HG03095 (cell line): ENCODE data around the gene HSPA1L.

Experiments
- ATAC-seq: cut with Tn5 transposase; IDR thresholded peaks from one replicate; pipeline ENCODE4 v1.9.1; 2021; ENCODE audit warnings: moderate library complexity; ENCODE audit not compliant: unreplicated experiment

HSPA1L gene

DNA sequence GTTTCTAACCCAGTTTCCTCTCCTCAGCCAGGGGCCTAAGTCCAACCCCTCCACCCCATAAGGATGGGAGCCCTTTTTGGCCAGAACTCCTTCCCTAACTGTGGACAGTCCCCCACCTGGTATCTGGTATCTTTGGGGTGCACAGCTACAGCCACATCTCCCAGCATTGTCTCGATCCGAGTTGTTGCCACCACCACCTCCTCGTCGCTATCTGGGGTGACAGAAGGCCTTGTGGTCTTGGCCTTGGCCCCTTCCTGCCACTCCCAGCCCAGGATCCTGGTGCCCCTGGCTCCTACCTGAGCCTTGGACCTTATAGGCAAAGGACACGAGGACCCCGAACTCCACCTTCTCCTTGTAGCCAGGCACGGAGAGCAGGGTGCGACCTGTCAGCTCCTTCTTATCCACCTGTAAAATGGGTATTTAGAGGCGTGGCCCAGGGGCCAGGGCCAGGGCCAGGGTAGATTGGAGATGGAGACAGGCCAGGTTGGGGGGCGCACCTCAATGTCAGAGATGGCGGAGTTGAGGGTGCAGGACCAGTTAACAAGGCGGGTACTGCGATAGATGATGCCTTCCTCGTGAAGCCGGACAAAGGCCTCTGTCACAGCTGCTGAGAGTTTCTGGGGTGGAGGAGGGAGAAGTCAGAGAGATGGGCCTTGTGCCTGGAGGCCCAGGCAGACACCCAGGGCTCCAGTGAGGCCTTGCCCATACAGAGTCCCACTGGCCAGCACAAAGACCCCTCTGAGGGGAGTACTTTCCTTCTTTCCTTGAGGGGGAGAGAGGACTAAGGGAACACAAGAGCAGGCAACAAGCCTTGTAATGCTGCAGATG is 30.8 kb downstream of the HSPA1L start:
- ATAC-seq, result no peak

DNA sequence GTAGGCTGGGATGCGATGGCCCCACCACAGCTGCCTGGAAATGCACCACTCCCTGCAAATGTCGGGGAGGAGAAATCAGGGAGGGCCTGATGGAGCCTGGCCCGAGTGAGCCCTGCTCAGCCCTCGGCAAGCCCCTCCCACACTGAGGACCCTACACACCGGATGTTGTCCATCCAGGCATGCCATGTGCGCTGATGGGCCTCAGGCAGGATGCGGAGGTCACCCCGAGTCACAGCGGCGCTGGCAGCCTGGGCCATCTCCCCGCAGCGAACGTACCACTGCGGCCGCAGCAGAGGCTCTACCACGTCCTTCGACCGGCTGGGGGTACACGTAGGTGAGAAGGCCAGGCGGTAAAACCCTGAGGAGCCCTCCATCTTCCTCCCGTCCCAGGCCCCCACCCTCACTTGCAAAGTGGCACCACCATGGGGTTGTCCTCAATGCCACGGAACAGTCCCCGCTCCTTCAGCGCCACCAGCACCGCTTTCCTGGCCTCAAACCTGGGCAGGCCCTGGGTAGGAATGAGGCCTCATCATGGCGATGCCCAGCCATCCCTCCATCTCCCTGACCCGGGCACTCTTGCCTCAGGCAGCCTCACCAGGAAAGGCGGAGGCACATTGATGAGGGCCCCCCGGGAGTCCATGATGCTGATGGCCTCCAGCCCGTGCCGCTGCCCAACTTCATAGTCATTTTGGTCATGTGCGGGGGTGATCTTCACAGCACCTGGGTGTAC is 32.8 kb downstream of the HSPA1L start:
- no peak for ATAC-seq

DNA sequence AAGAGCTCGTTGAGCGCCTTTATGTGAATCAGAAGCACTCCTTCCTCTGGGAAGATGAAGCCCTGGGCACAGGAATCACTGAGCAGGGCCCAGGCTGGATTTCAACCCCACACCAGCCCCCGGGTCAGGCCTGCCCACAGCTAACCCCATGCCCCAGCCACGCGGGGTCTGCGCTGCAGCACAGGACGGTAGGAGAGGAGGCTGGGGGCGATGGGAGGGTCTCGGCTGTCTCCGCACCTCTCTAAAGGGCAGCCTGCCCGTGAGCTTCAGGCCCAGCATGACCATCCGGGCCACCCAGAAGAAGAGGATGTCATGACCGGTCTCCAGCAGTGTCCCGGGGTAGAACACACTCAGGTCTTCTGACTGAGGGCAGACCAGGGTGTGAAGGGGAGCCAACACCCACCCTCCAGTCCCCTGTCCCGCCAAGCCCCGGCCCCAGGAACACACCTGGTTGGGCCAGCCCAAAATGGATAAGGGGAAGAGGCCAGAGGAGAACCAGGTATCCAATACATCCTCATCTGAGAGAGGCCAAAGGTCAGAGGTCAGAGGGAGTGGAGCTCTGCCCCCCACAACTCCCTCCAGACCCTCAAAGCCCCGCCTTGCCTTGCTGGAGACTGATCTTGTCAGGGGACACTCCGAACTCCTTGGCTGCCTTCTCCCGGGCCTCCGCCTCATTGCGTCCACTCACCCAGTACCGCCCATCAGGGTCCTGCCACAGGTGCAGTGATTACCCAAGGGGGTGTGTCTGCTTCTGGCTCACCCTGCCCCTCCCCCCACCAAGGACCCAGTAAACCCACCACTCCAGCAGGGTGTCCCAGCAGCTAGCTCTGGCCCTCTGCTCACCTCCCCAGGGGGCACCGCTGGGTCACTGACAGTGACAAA is 33.6 kb downstream of the HSPA1L start:
- ATAC-seq, result no peak

DNA sequence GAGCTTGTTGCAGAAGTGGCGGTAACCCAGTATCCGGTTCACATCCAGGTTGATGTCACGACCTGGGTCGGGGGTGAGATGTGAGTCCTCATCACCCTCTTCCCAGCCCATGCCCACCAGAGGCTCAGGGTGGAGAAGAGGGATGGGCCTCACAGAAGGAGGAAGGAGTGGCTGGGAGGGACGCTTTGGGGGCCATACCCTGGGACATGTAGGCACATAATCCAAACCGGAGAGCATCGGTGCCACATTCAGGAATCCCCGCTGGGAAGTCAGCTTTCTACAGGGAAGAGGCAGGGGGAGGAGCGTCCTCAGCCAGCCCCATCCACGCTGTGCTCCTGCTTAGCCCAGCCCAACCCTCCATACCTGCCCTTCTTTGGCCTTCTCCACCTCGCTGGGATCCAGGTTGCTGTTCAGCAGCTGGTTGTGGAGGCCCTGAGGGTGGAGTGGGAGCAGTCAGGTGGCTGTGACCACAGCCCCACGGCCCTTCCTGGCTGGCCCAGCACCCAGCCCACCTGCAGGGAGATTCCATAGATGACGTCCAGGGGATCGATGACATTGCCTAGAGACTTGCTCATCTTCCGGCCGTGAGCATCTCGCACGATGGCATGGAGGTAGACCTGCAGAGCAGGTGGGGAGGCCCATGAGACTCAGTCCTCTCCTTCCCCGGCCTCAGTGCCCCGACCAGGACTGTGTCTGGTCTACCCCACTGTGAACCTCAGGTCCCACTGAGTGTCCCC is 34.4 kb downstream of the HSPA1L start:
- no peak for ATAC-seq

DNA sequence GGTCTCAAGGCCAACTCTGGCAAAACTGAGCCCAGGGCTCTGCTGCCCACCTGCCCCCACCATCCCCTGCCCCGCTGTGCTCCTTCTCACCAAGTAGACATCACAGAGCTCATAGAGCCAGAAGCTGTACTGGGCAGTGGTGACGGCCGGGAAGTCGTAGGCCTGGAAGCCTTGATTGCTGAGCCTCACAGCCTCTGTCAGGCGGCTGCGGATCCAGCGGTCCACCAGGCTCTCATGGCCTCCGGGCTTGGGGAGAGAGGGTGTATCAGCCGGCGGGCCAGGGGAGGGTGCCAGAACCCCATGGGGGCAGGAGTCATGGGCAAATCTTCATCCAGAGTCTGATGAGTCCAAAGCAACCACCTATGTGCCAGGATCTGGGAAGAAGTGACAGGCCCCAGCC is 35.2 kb downstream of the HSPA1L start:
- ATAC-seq, result no peak

DNA sequence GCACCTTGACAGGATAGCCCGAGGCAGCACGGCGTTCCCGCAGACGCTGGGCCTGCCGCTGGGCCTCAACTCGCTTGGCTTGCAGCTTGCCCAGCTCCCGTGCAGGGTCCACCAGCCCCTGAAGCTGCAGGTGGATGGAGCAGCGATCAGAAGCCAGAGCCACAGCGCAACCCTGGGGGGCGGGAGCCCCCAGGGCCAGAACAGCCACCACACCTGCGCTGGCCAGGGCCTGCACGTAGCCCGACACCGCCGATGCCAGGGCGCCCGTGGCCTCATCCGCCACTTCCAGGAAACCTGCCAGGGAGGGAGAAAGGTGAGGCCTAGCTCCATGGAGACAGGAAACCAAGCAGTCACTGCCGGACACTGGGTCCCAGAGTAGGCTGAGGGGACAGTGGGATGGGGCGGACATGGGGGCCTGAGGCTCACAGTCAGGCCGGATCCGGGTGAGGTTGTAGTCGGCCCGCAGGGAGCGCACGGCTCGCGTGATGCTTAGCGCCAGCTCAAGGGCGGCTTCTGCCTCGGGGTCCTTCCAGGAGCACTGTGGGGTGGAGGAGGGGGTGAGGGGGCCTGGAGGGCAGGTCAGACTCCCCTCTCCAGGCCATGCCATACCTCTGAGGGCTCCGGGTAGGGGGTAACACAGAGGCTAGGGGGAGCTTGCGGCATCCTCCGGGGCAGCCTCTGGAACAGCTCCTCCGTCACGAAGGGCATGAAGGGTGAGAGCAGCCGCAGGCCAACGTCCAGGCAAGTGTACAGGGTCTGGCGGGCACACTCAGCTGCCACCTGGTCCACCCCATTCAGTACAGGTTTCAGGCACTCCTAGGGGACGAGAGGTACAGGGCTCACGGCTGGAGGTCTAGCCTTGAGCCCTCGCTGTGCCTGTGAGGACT is 35.8 kb downstream of the HSPA1L start:
- ATAC-seq, result no peak

DNA sequence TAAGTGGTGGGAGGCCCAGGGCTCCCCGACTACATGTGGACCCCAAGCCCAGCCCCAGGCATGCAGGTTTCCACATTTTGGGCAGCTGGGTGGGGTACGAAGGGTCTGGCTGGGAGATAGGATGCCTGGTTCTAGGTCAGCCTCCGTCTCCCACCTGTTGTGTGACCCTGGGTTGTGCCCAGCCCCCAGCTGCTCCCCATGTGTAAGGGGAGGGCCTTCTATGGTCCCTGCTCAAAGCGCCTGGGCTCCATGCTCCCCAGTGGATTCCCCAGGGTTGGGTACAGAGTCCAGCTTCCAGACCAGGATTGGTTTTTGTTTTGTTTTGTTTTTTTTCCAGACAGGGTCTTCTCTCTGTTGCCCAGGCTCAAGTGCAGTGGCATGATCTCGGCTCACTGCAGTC is 36.9 kb downstream of the HSPA1L start:
- no peak for ATAC-seq

DNA sequence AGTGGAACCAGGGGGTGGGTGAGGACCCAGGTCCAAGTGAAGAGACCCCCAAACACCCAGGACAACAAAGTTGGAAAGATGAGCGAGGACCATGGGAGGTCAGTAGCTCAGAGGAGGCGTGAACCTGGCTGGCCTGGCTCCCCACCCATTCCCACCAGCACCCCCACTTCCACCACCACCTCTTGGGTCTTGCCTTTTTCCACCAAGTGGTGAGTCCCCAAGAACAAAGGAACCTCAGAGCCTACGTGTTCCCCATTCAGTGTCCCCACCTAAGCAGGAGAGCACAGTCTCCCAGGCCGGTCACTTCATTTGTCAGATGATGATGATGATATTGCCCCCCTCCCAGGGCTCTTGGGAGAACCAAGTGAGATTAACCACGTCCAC is 37.4 kb downstream of the HSPA1L start:
- ATAC-seq, result no peak

DNA sequence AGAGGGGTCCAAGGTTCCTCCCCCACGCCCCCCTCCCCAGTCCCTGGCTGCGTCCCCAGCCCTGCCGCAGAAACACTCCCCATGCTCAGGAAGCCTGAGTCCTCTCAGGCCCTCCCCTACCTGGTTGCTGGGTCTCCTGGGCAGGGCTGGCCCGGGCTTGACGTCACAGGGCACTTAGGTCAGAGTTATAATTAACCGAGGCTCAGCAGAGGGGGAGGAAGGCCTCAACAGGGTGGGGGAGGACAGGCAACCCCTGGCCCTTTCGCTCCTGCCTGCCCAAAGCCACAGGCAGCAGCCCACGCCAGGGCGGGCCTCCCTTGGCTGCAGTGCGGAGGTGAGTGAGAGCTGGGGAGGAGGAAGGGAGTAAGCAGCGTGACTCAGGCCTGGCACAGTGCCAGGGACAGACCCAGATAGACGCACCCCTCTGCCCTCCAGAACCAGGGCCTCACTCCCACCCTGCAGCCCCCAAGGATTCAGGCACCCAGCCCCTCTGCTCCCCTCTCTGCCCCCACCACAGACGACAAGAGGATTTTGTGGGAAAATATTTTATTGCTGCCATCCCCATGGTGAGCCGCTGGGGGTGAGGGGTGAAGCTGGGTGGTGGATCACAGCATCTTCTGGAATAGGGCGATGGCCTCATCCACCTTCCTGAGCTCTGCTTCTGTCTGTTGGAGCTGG is 38.0 kb downstream of the HSPA1L start, which contains the start of gene VWA7:
VWA7 (minus strand) TSS at position 340 of the 678 bp plus-strand sequence. CDS start 549 bp downstream, outside the sequence.
- peak; percentile 61 for ATAC-seq

DNA sequence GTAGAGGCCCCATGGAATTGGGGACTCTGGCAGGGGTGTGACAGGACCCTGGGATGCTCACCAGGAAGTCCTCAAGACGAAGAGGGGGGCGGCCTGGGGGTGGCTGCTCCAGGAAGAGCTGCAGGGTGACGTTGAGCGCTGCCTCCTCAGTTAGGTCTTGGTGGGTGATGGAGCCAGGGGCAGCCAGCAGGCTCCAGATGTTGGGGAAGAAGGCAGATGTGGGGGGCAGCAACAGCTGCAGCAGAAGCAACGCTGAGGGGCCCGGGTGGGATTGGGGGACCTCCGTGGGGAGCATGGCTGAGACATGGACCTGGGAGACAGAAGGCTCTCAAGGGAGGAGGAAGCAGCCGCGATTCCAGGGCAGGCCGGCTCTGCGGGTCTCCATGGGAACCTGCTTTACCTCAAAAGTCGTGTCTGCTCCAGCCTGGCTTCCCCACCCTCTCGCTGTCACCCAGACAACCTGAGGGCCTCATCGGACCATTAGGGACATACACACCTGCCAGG is 38.5 kb downstream of the HSPA1L start:
- no peak for ATAC-seq

DNA sequence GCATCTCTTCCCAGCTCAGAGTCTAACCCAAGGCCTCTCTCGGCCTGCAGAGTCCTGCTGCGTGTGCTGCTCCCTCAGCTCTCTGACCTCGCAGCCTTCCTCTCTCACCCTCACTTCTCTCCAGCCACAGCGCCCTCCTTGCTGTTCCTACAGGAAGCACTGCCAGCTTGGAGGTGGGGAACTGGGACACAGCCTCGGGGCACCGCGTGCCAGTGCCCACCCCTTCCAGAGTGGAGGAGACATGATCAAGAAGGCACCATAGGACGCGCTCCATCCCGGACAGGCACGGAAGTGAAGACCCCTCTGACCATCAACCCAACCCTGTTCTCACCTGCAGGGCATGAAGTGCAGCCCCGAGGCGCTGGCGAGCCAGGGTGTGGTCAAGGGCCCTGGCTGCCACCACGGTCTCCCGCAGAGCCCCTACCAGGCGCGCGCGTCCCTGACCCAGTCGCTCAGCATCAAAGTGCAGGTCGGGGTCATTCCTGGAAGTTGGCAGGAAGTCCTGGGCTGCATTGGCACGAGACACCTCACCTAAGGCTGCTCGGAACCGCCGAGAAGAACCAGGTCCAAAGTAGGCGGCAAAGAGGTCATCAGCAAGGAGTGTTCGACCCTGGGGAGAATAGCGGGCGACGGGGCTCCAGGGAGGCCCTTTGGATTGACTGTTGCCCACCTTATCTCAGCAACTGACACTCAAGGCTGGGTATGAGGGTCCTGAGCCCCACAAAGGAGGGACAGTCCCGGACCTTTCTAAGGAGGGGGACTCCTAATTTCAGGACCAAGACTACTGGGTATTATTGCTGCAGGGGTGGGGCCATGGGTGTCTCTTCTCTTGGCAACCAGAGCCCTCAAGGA is 39.2 kb downstream of the HSPA1L start:
- ATAC-seq, result no peak

DNA sequence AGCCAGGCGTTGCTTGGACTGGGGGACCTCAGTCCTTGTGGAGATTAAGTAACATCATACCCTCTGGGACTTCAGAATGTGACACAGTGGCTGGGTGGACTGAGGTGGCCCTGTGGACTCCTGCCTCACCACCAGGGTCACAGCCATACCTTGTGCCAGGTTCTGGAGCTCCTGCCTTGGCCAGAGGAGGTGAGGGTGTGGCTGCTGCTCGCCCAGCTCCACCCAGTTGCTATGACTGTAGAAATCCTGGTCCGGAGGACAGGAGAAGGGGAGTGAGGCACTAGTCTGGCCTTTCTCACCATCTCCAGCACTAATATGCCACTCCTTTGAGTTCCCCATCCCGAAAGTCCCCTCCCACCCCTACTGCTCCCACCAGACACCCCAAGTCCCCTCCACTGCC is 39.9 kb downstream of the HSPA1L start:
- no peak for ATAC-seq

DNA sequence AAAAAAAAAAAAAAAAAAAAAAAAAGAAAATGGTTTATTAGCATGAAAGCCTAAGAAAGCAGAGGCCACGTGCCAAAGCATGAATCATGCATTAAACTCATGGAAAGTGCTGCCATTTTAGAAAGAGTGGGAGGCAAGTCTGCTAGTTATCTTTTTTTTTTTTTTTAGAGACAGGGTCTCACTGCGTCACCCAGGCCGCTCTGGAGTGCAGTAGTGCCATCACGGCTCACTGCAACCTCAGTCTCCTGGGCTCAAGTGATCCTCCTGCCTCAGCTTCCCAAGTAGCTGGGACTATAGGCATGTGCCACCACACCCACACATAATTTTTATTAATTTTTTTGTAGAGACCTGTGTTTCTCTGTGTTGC is 43.1 kb downstream of the HSPA1L start:
- no peak for ATAC-seq

DNA sequence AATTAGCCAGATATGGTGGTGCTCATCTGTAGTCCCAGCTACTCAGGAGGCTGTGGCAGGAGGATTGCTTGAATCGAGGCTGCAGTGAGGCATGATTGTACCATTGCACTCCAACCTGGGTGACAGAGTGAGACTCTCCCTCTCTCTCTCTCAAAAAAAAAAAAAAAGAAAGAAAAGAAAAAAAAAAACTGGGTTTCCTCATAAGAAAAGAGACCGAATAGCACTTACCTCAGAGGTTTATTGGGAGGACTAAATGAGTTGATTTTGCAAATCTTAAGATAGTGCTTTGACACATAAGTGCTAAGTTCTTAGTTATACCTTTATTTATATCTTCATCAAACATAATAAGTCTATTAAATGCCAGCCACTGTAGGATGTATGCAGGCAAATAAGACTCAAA is 44.2 kb downstream of the HSPA1L start:
- no peak for ATAC-seq

DNA sequence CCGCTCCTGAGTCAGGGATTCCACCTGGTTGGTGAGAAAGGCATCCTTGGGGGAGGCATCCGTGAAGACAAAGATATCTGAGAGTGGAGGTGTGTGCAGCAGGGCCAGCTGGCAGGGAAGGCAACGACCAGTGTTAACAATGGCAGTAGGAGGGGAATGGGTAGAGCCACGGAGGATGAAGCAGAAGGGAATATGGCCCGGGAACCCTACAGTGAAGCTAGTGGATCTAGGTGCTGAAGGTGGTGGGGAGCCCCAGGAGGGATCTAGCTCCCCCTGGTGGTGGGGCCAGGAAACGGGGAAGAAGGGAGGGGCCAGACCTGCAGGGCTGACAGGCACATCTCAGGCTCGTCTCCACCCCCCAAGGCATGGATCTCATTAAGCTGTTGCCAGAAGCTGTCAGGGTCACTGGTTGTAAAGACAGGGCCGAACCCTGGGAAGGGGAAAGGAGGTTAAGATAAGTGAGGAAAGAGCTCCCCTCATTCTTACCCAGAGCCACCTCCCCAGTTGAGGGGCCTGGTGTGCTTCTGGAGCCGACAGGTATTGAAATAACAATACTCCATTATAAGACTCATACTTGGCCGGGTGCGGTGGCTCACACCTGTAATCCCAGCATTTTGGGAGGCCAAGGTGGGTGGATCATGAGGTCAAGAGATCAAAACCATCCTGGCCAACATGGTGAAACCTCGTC is 45.3 kb downstream of the HSPA1L start:
- ATAC-seq, result no peak

DNA sequence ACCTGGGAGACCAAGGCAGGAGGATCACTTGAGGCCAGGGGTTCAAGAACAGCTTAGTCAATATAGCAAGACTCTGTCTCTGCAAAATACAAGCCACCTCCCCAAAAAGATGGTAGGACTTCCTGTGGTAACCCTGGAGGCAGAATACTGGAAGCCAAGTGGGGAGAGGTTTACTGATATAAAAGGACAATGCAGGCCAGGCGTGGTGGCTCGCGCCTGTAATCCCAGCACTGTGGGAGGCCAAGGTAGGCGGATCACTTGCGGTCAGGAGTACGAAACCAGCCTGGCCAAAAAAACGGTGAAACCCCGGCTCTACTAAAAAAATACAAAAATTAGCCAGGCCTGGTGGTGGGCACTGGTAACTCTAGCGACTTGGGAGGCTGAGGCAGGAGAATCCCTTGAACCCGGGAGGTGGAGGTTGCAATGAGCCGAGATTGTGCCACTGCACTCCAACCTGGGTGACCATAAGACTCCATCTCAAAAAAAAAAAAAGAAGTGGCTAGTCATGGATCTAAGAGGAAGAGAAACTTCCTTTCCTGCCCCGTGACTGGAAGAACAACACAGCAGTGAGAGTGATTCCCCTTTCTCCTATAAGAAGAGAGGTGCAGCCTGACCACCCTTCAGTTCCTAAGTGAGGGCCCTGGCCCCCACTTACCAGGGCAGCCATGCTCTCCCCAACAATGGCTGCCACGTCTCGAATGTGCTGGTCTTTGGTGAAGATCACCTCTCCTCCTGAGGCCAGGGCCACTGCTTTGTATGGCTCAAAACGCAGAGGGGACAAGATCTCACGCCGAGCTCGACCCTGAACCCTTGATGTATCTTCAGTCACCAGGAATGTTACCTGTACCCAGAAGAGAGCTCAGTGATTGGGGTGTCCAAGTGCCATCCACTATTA is 46.5 kb downstream of the HSPA1L start:
- ATAC-seq, result no peak
